Endodermal cell (in vitro differentiated cells): ENCODE results near the gene SEC14L3. TPM values are rescaled to one million over a fixed set of nuclear protein-coding genes. Genes with fewer than 3 reads are reported as not detected.

Experiments
- DNase-seq: peaks from one replicate; pipeline ENCODE4 v3.0.0-alpha.2; 2017
- H3K27ac ChIP-seq: 2 replicates; pipeline ENCODE4 v1.5.1; 2013; ENCODE audit warnings: mild to moderate bottlenecking, low read depth, low read length, moderate library complexity
- H3K27me3 ChIP-seq: 2 replicates; pipeline ENCODE4 v1.6.1; 2013; ENCODE audit warnings: mild to moderate bottlenecking, low read length, moderate library complexity; ENCODE audit not compliant: insufficient read depth, control insufficient read depth, poor library complexity, severe bottlenecking
- H3K36me3 ChIP-seq: 2 replicates; pipeline ENCODE4 v1.7.0; 2013; ENCODE audit warnings: mild to moderate bottlenecking, low read length, moderate library complexity; ENCODE audit not compliant: control insufficient read depth, insufficient read depth
- H3K4me1 ChIP-seq: one replicate; pipeline ENCODE4 v1.7.0; 2013; ENCODE audit warnings: low read length; ENCODE audit not compliant: control insufficient read depth, insufficient read depth
- H3K4me3 ChIP-seq: 2 replicates; pipeline ENCODE4 v1.5.1; 2013; ENCODE audit warnings: mild to moderate bottlenecking, low read length, moderate library complexity
- H3K9ac ChIP-seq: 2 replicates; pipeline ENCODE4 v1.6.1; 2013; ENCODE audit warnings: mild to moderate bottlenecking, low read length, moderate library complexity; ENCODE audit not compliant: poor library complexity, severe bottlenecking; ENCODE audit errors: extremely low read depth
- H3K9me3 ChIP-seq: 2 replicates; pipeline ENCODE4 v1.6.1; 2013; ENCODE audit warnings: mild to moderate bottlenecking, low read length, moderate library complexity; ENCODE audit not compliant: control insufficient read depth
- H3K27ac Mint-ChIP-seq: 2 replicates; pipeline ENCODE4 v1.8.0; 2020; ENCODE audit warnings: mixed read lengths
- H3K27me3 Mint-ChIP-seq: 2 replicates; pipeline ENCODE4 v1.8.0; 2021; ENCODE audit warnings: mild to moderate bottlenecking, mixed read lengths; ENCODE audit not compliant: insufficient read depth
- H3K36me3 Mint-ChIP-seq: 2 replicates; pipeline ENCODE4 v1.8.0; 2020; ENCODE audit warnings: low read depth, mixed read lengths
- H3K4me1 Mint-ChIP-seq: 2 replicates; pipeline ENCODE4 v1.8.0; 2020; ENCODE audit warnings: mixed read lengths
- H3K4me3 Mint-ChIP-seq: 2 replicates; pipeline ENCODE4 v1.8.0; 2020; ENCODE audit warnings: mild to moderate bottlenecking, moderate library complexity, mixed read lengths
- H3K9me3 Mint-ChIP-seq: 2 replicates; pipeline ENCODE4 v1.8.0; 2020; ENCODE audit warnings: mild to moderate bottlenecking, mixed read lengths
- CTCF ChIP-seq: fragments of 200-600 bp; sonication (generic); conservative IDR thresholded peaks from 2 replicates; pipeline ENCODE4 v1.5.0; 2021; ENCODE audit warnings: antibody characterized with exemption, mild to moderate bottlenecking
- WGBS, 2 experiments: methylation state at CpG; one replicate each; pipeline versions ENCODE4 v1.1.5 to v1.1.7; 2013; ENCODE audit warnings: missing lambda C conversion rate in 2 of 2, mixed read lengths in 1 of 2; ENCODE audit not compliant: insufficient coverage in 1 of 2, insufficient read length in 1 of 2; 5-methylcytosine and 5-hydroxymethylcytosine counted together
- total RNA-seq, 2 donors: library from RNA; stranded (reverse); fragmentation: NEBNext Ultra II Directional in 1 of 2; extraction: Animal tissue kit (Norgen Biotek cat#: 25700) in 1 of 2; gene quantifications; 2 replicates in 1 of 2; 3 replicates in 1 of 2; pipeline ENCODE4 v1.2.1, GENCODE V29; 2021

The SEC14L3 gene
- total RNA-seq, 2 donors from 2014 or later: not detected

GRCh38 chr22:30497466-30498150 is 25.8 kb upstream of the SEC14L3 start:
- Histone ChIP-seq H3K4me1 (no peaks in the 10 kb centered on the region), H3K4me3 (no peak overlapping the region), H3K9me3 (no peaks in the 10 kb centered on the region), H3K36me3 (no peaks in the 10 kb centered on the region), H3K27ac (no peak overlapping the region), H3K27me3 (no peaks in the 10 kb centered on the region), H3K9ac (no peak overlapping the region)
- Mint-ChIP-seq H3K9me3 (no peaks in the 10 kb centered on the region), H3K4me3 (no peak overlapping the region), H3K36me3 (no peaks in the 10 kb centered on the region), H3K27ac (no peak overlapping the region), H3K4me1 (no peaks in the 10 kb centered on the region), H3K27me3 (peaks cover 6% of the 10 kb centered on the region)
- WGBS, 2 experiments: 93 to 100% methylated on average over 4 to 7 of the region's 7 CpGs
- DNase-seq: no peak
- no peak for TF ChIP-seq CTCF

GRCh38 chr22:30495041-30495784 is 23.4 kb upstream of the SEC14L3 start:
- H3K27ac Mint-ChIP-seq: no peak overlapping the region
- Histone ChIP-seq H3K9ac (no peak overlapping the region), H3K36me3 (no peaks in the 10 kb centered on the region), H3K27ac (no peak overlapping the region), H3K4me1 (no peaks in the 10 kb centered on the region), H3K27me3 (no peaks in the 10 kb centered on the region), H3K9me3 (no peaks in the 10 kb centered on the region), H3K4me3 (no peak overlapping the region)
- WGBS, 2 experiments: 83 to 84% methylated on average over 11 to 14 of the region's 14 CpGs
- no peak overlapping the region for H3K4me3 Mint-ChIP-seq
- H3K36me3 Mint-ChIP-seq: no peaks in the 10 kb centered on the region
- DNase-seq: no peak
- TF ChIP-seq CTCF: no peak
- H3K4me1 Mint-ChIP-seq: no peaks in the 10 kb centered on the region
- no peaks in the 10 kb centered on the region for H3K9me3 Mint-ChIP-seq
- H3K27me3 Mint-ChIP-seq: peaks cover 6% of the 10 kb centered on the region

GRCh38 chr22:30492144-30492543 is 20.3 kb upstream of the SEC14L3 start:
- Mint-ChIP-seq H3K27me3 (peaks cover 2% of the 10 kb centered on the region), H3K36me3 (no peaks in the 10 kb centered on the region), H3K4me1 (peaks cover 2% of the 10 kb centered on the region), H3K9me3 (no peaks in the 10 kb centered on the region), H3K27ac (no peak overlapping the region), H3K4me3 (no peak overlapping the region)
- no peaks in the 10 kb centered on the region for H3K36me3 ChIP-seq
- no peaks in the 10 kb centered on the region for H3K4me1 ChIP-seq
- 85 to 93% methylated on average over 12 of the region's 12 CpGs for WGBS, 2 experiments
- no peak overlapping the region for H3K4me3 ChIP-seq
- no peak for TF ChIP-seq CTCF
- H3K9me3 ChIP-seq: no peaks in the 10 kb centered on the region
- no peak for DNase-seq
- no peaks in the 10 kb centered on the region for H3K27me3 ChIP-seq
- no peak overlapping the region for H3K27ac ChIP-seq
- H3K9ac ChIP-seq: no peak overlapping the region
